HG03342 (cell line): ENCODE measurements around the gene EFCAB8.
"Not testable (repeated sequence)": the region's sequence is repeated elsewhere in the genome, so short reads cannot be mapped to it uniquely, and the experiment has no call there.

Source experiments
- ATAC-seq: cut with Tn5 transposase; IDR thresholded peaks from one replicate; pipeline ENCODE4 v1.9.1; 2021; ENCODE audit warnings: mild to moderate bottlenecking, moderate library complexity; ENCODE audit not compliant: unreplicated experiment

The EFCAB8 gene

DNA sequence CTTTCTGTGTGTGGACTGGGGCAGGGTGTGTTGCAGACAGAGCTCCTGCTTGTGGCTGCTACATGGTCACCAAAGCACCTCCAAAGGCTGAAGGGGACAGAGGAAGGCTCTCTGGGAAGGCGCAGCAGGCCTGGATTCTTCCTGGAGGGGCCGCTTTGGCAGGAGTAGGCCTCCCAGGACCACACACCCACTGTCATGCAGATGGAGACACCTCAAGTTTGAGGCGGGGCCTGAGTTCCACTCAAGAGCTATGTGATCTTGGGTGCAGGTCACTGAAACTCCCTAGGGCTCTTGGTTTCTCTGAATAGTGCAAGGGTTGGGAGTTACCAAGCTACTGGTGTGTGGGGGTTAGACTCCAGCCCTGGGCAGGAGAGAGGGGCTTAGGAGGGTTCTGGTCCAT lies 27.9 kb downstream of the EFCAB8 start:
- ATAC-seq: no peak

DNA sequence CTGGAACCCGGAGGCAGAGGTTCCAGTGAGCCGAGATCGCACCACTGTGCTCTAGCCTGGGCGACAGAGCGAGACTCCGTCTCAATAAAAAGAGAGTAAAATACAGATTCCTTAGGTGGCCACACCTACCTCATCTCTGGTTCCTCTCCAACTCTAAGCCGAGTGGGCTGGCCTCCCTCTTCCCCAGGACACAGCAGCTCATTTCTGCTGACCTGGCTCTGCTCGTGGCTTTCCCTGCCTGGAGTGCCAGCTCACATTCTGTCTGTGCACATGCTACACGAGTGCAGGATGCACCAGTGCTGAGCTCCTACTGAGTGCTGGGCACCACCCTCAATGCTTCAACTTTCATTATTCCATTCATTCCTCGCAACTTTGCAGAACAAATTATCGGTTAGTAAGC lies 28.8 kb downstream of the EFCAB8 start:
- no peak for ATAC-seq

DNA sequence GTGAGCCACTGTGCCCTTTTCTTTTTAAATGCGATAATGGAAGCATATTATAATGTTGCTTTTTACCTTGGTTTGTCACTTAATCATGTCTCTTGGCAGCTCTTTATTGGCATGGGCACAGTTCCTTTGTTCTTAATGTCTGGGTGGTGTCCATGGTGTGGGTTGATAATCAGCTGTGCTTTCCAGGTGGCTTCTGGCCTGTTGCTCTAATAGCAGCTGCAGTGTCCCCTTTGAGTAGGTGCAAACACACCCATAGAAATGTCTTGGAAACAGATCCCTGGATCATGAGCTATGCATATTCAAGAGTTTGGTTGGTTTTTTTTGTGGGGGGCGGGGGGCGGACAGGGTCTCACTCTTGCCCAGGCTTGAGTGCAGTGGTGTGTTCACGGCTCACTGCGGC lies 29.9 kb downstream of the EFCAB8 start:
- no peak for ATAC-seq

DNA sequence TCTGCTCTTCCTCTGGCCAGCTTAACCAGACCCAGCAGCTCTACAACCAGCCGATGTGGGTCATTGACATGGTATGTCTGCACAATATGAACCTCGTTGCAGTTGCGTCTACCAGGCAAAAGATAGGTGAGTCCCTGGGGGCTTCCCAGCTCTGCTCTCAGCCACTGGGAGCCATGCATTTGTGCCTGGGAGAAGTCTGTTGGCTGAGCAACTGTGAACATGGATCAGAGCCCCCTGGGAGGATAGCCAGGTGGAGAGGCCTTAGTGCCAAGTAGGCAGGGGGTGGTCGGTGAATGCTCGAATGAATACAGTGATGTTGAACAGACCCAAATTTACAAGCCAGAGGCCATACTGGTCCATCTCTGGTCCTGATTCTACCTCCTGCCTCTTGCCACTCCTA lies 30.6 kb downstream of the EFCAB8 start:
- ATAC-seq: no peak

DNA sequence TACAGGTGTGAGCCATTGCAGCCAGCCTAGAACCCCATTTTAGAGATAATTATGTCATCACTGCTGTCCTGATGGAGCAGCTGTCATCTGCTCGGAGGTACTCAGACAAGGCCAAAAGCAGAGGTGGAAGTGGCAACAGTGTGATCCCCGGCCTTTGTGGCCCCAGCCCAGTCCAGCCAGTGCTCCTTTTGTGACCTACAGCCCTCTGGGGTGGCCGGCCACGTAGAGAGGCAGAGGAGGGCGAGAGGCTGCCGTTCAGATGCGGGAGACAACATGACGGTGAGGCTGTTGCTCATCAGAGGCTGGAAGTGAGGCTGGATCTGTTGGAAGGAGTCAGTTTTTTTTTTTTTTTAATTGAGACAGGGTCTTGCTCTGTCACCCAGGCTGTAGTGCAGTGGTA lies 32.8 kb downstream of the EFCAB8 start:
- ATAC-seq: no peak

DNA sequence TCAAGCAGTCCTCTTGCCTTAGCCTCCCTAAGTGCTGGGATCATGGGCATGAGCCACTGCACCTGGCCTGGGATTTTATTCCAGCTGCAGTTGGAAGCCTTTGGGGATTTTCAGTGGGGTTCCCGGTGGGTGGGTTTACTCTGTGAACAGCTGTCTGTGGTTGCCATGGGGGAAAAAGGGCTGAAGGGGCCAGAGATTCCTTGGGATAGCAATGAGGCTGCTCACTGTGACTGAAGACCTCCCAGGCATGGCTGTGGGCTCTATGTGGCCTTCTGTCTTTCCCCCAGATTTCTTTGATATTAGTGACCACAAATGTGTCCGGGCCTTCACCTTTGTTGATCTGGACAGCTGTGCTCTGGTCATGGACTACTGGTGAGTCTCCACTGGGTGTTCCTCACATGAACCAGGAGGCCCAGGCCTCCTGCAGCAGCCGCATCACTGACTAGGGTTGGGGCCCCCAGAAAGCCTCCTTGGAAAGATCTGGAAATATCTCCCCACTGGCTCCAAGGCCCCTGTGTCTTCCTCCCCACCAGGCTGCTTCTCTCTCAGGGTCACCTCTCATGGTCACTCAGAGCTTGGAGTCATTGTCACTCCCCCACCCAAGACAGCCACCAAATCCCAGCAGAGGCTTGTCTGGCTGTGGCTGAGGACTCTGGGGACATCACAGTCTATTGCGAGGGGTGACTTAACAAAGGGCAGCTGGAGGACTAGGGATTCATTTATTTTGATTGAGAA lies 33.4 kb downstream of the EFCAB8 start:
- no peak for ATAC-seq

DNA sequence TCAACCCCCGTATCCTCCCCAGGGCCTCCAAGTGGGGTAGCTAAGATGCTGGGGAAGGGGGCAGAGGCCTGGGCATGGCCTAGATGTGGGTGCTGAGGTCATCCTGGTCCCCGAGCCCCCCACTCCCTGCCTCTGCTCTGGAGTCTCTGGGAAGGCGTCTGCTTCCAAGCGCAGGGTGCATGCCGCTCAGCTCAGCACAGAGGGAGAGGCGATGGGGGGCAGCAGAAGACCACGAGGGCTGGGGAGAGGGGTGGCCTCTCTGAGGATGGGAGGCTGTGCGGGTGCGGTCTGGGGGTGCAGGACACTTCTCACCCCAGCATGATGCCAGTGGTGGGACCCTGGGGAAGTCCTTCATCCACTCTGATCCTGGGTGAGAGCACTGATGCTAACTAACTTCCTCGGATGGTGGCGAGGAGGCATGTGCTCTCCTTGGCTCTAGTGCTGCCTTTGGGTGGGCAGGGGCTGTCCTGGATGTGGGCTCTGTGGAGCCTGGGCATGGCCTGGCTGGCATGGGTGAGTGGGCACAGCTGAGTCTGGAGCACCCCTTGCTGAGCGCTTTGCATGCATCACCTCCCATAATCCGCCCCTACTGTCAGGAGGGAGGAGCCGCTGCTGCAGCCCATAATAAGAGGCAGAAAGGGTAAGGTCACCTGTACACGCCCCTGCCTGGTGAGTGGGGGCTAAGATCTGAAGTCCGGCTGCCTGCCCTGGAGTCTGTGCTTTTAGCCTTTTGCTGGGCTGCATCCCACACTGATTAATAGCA lies 34.7 kb downstream of the EFCAB8 start:
- no peak for ATAC-seq

DNA sequence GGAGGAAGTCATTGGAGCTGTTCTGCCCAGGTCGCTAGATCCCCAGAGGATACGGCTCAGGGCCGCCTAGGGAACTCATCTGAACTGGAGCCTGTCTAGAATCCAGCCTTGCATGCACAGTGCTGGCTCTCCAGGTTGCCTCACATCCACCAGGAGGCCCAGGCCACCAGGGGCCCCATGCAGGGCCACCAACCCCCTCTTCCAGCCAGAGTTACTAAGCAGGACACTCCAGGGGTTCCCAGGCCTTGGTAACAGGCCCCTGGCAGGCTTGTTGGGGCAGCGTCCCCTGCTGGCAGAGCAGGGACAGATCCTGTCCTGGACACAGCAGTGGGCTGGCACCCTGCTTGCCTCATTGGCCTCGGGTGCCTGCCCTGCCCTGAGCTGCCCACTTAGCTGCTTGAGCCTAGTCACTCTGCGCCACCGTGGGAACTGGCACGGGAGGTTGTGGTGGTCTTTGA lies 35.3 kb downstream of the EFCAB8 start:
- ATAC-seq: no peak

DNA sequence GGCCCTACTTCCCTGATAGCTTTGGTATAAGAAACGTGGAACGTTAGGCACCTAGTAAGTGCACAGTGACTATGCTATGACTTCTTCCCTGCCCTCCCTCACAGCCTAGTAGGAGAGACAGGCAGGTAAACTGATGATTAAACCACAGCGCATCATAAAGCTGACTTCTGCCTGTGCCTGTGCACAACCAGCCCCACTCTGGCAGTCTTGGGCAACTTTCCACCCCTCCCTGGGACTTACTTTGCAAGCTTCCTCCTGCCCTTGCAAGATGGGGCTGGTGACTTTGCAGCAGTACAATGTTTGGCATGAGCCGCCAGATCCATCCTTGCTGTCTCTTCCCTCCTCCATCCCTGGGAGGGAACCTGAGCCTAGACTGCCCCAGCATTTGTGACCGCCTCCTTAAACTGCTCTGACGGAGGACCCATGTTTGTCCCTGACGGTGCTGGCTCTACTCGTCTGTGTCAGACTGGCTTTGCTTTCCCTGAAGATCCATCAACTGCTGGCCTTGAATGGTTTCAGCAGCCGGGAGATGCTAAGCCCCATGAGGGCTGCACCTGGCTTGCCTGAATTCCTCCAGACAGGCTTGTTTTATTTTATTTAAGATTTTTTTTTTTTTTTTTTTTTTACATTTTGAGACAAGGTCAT lies 36.1 kb downstream of the EFCAB8 start:
- ATAC-seq: no peak

DNA sequence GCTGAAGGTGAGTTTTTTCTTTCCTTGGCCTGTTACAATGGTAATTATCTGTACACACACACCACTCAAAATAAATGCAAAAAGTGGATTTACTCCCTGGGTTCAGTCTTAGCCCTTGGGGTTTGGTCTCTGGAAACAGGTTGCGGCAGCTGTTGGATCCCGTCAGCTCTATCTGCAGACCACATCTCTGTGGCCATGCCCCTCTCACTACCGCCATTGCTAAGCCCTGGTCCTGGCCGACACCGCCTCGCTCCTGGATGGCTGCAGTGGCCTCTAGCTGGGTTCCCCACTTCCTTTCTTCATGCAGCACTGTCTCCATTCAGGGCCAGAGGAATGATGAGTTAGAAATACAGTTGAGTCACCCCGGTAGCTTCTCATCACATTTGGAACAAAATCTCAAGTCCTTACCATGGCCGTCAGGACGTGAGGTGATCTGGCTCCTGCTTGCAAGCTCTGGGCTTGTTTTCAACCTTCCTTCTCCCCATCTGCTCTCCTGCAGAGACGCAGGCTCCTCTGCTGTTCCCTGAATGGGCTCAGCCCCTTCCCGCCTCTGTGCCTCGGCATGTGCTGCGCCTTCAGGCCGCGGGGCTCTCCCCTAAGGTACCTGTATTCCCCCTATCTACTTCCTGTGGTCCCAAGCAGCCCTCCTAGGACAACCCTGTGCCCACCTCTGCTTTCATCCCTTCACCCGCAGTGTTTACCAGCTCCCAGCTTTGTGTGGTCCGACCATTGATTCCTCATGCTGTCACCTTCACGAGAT lies 38.0 kb downstream of the EFCAB8 start:
- no peak for ATAC-seq

DNA sequence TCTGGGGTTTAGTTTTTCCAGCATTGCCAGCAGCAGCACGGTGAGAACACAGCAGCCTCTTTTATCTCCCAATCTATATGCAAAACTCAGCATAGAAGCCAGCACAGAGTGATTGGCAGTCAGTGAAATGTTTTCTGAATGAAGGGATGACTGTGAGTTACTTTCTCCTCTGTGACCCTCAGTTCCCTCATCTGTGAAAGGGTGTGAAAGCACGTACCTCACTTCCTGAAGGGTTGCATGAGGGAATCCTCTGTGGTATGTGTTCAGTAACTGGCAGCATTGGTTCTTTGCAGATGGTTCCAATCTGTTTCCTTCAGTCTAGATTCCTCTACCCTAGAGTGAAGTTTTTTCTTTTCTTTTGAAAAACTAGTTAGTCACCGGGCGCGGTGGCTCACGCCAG lies 40.0 kb downstream of the EFCAB8 start:
- no peak for ATAC-seq

DNA sequence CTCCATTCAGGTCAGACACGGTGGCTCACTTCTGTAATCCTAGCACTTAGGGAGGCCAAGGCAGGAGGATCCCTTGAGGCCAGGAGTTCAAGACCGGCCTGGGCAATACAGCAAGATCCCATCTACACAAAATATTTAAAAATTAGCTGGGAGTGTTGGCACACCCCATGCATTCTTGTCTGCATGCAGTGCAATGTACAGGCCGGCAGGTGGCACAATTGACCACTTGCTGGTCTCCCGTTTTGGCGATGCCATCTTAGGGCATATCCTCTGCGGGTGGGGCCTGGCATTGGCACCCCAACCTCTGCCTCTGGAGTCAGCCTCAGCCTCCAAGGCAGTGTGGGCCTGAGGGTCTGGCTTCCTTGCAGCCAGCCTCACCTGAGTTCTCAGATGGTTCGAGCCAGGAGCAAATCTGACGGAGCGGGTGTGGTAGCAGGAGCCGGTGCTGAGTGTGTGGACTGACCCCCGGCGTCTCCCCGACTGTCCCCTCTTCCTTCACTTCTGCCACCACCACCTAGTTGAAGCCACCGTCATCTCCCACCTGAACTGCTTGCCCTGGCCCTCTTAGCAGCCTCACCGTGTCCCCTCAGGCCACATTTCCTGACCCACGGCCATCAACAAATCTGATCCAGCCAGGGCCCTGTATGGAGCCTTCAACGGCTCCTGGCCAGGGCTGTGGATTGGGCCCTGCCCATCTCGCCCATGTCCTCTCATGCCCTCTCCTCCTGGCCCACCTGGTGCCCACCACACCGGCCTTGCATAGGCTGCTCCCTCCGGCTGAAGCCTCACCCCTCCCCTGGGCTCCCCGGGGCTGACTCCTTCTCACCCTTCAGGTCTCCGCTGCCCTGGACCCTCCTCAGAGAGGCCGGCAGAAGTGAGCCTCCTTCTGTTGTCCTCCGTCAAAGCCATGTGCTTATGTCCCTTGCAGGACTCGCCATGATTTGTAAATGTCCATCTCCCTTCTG lies 44.0 kb downstream of the EFCAB8 start:
- no peak for ATAC-seq

DNA sequence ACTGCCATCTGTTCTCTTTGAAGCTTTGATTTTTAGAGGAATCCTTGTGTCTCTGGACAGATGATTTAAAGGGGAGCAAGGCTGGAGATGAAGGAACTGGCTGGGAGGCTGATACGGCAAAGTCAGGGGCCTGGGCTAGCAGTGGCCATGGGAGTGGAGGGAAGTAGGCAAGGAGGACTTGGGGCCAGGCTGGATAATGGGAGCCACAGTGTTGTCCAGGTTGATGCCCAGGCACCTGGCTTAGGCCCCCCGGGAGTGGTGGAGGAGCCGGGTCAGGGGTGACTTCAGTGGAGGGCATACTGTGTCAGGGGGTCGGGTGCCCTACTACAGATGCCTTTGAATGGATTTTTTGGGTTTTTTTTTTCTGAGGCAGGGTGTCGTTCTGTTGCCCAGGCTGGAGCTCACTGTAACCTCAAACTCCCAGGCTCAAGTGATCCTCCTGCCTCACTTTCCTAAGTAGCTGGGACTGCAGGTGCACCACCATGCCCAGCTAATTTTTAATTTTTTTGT lies 45.0 kb downstream of the EFCAB8 start:
- ATAC-seq: no peak

DNA sequence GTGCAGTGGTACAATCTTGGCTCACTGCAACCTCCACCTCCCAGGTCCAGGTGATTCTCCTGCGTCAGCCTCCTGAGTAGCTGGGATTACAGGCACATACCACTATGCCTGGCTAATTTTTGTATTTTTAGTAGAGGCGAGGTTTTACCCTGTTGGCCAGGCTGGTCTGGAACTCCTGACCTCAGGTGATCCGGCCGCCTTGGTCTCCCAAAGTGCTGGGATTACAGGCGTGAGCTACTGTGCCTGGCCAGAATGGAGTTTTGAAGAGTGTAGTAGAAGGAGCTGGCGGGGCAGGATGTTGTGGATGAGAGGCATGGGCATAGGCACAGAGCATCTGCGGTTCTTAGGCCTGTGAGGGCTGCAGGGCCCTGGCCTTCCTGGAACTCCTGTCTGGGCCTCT lies 46.0 kb downstream of the EFCAB8 start:
- ATAC-seq: not testable (repeated sequence)

DNA sequence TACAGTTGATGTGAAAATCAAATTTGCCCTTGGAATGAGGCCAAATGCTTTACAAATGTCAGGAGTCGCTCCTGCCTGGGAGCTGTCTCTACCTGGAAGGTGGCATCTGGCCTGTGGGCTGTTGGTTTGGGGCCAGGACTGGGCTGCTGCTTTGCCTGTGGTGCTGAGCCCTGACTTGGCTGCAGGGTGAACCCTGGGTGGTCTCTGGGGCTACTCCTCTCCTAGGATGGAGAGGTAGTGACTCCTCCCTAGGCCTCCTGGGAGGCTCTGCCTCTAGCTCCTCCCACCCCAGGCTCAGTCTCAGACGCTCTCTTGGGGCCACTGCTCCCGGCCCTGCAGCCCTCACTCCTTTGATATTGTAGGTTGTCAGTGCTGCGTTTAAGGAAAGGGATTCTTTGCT lies 47.5 kb downstream of the EFCAB8 start:
- ATAC-seq: no peak

DNA sequence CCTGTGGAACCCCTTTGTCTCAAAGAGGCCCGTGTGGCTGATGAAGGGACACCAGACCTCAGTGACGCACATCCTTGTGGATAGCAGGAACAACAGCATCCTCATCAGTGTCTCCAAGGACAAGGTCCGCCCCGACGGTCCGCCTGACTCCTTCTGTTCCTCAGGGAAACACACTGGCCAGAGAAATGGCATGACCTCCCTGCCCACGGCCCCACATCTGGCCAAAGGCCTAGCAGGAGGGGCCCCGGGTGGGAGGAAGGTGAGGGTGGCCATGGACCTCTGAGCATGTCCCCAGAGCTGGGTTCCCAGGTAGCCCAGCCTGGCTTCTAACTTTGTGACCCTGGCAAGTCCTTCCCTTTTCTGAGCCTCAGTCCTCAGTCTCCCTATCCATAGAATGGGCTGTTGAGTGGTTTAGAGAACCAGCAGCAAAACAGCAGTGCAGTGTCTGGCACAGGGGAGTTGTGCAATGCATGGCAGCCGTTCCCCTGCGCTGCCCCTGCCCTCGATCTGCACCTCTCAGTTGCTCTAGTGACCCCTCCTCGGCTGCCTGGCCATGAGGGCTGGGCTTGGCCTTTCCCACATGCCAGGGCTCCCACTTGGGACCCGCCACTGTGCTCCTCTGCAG lies 48.3 kb downstream of the EFCAB8 start:
- no peak for ATAC-seq

DNA sequence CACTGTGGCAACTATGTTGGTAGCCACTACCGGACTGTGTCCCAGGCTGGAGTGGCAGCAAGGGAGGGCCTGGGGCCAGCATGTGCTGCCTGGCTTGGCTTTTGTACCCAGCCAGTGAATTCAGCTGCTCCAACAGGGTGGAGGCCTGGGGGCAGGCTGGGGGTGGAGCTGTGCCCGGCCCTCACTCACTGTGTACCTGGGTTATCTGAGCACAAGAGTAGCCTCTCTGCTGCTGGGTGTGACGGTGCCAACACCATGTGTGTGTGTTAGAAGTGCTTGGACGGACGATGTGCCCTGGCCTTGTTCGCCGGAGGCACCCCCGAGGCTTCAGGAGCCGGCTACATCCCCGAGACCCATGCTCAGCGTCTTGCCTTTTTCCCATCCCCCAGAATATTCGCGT lies 49.2 kb downstream of the EFCAB8 start:
- ATAC-seq: no peak

DNA sequence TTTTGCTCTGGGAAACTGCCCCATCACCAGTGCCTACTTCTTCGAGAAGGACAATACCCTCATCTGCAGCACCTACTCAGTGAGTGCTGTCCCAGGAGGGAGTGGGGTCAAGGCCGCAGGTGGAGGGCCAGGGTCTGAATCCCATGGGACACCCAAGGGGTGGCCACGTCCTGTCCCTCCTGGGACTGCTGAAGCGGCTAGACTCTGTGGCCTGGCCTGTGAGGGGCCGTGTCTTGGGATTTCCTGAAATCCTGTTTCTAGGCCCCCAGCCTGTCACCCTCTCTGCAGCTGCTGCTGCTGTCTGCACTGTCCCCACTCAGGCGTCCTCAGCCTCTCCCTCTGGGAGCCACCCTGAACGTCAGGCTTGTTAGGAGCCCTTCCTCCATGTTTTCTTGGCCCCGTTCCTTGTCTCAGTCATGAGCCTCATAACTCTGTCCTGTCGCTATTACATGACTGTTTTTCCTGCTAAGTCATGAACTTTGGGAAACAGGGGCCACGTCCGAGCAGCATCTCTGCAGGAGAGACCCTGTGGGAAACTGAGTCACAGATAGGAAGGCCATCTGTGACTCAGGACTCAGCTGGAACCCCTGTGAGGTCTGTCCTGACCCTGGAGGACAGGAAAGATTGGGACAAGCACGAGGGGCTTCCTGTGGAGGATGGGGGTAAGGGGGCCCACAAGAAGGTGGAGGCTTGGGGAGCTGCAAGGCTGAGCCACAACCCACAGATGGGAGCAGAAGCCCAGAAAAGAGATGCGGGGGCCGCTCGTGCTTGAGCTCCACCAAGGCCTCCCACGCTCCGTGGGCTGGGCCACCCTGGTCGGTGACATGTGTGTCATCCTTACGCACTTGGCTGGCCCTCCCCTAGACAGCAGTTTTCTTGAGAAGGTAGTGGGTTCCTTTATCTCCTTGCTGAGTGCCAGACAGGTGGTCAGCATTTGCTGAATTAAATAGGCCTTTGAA lies 49.9 kb downstream of the EFCAB8 start:
- ATAC-seq: no peak
